ENCODE results near the gene CFAP74.
"Not testable (repeated sequence)": the region's sequence is repeated elsewhere in the genome, so short reads cannot be mapped to it uniquely, and the experiment has no call there.

CFAP74 gene

DNA sequence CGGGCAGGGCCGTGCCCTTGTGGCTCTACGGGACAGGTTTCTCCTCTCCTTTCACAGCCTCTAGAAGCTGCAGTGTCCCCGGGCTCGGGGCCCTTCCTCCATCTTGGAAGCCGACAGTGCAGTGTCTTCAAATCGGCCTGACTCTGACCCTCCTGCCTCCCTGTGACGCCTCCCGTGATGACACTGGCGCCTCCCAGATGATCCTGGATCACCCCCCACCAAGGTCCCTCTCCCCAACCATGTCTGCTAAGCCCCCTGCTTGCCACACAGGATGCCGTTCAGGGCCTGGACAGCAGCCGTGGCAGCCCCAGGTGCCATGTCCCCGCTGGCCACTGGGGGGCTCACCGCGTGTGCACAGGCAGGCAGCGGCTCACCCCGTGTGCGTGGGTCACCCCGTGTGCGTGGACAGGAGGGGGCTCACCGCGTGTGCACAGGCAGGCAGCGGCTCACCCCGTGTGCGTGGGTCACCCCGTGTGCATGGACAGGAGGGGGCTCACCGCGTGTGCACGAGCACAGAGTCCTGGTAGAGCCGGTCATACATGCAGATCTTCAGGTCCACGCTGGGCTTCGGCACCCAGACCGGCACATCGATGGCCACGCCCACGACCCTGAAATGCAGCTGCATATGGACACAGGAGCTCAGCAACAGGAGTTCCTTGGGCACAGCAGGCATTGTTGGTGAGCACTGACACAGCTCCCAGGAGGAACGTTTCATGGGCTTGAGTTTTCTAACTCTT, 59.6 kb downstream of the CFAP74 start:
- no peak for DNase-seq

DNA sequence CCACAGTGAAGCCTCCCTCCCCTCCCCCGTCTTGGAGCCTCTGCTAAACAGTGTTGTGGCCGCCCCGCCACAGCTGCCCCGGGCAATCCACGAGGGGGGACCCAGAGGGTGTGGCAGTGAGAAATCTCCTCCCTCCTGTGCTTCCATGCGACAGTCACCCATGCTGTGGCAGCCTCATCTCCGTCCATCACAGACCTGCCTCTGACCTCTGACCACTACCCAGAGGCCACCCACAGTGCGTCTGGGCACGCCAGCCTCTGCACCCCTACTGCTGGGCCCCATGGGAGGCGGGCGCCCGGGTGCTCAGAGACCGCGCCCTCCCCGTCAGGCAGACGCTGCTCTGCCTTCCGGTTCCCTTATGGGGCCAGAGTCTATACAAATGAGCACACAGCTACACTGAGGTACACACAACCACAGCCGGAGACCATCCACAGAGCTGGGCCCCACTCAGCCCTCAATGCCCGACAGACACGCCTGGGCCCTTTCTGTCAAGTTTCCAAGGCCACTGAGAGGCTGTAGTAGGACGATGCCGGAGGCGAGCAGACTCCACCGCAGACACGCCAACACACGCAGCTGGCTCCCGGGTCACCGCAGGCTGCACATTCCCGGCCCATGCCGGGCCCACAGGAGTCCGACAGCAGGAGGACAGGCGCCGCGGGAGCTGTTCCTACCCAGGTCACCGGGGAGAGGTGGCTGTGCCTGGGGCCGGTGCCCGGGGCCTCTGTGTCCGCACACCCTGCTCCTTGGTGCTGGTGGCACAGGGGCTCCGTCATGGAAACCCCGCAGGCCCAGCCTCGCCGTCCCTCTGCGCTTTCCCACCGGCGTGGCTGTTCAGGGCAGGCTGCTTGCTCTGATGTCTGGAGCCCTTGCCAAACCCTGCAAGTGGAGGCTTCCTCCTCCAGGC, 60.6 kb downstream of the CFAP74 start:
- DNase-seq = no peak

DNA sequence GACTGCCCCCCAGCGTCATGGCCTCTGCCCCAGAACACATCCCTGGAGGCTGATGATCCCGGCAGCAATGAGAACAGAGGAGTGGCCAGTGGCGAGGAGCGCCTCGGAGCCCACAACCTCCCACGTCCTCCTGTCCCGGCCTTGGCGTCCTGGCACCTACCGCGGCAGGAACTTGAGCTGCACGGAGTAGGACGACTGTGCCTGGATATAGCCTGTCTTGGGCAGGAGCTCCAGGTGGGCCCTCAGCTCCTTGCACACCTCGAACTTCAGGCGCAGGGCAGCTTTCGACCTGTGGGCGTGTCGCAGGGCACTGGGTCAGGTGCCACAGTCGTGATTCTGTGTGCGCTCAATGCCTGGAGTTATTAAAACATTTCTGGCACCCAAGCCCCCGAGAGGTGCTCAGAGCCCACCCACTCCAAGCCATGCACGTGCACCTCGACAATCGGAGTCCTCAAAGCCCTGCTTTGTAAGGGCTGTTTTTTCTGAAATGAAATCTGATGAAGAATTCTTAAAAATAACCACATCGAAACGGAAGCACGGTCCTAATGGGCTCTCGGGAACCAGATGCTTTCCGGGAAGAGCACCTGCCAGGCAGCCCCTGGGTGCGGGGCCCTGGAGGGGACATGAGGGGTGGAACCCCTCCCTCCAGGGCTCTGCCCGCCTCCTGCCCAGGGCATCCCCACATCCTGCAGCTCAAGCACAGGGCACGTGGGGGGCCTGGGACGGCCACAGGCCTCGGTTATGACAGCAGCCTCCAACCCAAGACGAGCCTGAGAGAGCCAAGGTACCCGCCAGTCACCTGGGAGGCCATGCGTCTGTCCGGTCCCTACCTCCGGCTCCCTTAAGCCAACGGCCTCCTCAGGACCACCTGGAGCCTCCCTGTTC, 61.5 kb downstream of the CFAP74 start:
- DNase-seq = no peak

DNA sequence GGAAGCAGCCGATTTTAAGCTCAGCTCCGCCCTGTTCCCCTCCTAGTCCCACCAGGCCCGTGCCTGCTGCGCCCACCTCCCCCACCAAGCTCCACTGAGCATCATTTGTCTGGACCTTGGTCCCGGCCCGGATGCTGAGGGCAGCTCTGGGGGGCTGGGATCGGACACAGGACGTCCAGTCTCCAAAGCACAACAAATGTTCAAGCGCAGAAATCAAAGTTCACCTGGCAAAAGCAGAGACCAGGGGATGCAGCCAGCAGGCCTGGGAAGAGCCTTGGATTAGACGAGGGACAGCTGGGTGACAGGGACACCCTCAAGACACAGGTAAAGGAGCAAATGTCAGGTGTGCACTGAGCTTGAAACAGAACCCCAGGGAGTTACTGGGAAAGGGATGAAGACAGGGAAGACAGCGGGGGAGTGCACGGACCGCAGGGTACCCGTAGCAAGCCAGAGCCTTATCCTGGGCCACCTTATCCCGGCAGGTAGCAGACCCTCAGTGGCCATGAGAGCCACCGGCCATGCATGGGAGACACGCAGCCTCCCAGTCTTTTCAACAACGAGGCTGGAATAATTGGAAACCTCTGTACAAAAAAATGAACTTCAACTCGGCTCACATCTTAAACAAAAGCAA, 62.3 kb downstream of the CFAP74 start:
- no peak for DNase-seq

DNA sequence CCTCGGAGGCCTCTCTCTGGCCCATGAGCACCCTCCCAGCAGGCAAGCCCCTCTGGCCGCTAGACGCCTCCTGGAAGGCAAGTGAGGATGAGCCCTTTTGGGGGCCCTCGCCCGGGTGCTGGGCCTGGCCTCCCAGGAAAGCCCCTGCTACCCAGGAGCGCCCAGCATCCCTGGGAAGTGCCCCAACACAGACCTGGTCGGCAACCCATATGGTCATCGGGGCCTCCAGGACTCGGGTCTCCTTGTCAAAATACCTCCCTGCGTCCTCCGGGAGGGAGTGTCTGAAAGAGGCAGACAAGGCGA, 63.5 kb downstream of the CFAP74 start:
- DNase-seq = no peak

DNA sequence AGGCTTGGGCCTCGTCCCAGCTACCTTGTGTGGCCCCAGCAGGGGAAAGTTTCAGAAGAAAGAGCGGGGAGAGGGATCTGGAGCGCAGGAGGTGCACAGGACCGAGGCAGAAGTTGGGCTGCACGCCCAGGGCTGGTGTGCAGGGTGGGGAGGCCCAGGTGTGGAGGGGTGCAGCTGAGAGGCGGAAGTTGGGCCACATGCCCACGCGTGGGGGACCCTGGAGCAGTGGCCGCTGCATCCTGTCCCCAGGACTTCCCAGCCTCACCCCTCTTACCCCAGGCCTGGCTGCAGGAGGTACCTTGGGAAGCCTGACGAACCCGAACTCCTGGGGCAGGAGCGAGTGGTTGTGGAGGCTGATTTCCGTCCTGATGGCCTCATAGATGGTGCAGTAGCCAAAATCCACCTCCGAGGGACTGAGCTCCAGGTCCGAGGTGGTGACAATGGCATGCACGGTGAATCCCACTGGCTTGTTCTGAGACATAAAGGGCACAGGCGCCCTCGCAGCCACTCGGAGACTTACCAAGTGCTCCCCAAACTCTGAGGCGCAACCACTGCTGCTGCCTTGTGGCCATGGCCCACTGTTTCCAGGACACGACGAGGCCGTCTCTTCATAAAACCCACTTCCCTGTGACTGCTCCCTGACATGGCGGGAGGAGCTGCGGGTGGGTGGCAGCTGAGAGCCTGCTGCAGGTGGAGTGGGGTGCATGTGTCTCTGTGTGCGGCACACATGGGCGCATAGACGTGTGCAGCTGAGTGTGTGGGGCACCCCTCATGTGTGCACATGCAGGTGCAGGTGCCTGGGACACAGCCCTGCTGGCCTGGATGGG, 64.1 kb downstream of the CFAP74 start:
- no peak for DNase-seq

DNA sequence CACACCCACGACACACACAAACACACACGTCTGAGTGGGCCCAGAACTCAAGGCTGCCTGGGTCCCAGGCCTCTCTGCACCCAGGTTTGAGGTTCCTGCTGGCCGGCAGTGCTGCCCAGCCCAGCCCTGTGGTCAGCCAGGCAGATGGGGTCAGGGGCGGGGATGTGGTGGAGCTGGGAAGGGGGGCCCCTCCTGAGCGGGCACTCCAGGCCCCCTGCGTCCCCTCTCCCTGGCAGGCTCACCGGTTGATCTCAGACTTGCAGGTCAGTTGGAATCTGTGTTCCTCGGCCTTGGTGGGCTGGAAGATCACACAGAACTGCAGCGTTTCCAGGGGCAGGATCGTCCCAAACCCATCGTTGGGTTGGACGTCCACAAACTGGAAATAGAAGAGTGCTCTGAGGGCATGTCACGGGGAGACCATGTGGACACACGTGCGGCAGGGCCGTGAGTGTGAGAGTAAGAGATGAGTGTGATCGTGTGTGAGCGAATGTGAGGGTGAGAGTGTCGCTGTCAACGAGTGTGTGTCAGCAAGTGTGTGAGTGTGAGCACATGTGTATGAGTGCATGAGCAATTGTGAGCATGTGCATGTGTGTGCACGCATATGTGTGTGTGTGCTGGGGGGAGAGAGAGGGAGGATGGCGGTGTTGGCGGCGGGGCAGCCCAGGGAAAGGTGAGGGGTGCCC, 64.8 kb downstream of the CFAP74 start:
- DNase-seq = no peak

DNA sequence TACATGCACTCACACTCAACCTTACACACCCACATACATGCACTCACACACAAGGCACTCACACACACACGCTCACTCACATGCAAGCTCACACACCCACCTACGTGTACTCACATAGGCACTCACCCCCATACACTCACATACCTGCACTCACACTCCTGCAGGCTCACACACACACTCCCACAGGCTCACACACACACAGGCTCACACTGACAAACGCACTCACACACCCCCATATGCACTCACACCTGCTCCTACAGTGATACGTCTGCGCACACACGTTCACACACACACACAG, 65.4 kb downstream of the CFAP74 start:
- DNase-seq = no peak

DNA sequence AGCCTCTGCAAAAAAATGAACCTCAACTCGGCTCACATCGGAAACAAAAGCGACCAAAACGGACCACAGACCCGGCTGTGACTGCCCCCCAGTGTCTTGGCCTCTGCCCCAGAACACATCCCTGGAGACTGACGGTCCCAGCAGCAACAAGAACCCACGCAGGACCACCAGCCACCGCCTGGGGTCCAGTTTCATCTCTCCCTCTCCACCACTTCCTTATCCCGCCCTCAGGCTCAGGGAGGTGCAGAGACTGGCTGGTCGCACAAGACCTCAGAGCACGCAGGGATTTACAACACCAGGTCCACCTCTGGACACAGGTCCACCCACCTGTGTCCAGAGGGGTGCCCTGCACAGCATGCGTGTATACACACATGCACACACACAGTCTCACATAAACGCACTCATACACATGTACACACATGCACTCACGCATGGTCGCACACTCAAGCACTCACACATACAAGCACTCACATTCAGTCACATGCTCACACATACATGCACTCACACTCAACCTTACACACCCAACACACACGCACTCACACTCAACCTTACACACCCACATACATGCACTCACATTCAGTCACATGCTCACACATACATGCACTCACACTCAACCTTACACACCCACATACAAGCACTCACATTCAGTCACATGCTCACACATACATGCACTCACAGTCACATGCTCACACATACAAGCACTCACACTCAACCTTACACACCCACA, 65.9 kb downstream of the CFAP74 start:
- no peak for DNase-seq

DNA sequence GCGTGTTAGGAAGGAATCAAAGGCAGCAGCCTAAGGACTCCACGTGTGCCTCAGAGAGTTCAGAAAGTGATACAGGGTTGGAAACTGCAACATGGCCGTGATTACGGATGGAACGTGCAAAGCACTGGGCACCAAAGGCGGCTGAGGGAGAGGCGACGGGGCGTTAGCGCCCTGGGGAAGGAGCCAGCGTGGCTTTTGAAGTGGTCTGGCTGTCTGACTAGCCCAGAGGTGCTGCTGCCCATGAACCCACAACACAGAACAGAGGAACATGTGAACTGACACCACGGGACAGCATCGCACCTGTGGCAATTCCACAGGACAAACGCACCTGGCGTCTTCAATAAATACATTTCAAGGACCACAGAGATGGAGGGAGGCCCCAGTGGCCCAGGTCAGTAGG, 66.5 kb downstream of the CFAP74 start:
- no peak for DNase-seq

DNA sequence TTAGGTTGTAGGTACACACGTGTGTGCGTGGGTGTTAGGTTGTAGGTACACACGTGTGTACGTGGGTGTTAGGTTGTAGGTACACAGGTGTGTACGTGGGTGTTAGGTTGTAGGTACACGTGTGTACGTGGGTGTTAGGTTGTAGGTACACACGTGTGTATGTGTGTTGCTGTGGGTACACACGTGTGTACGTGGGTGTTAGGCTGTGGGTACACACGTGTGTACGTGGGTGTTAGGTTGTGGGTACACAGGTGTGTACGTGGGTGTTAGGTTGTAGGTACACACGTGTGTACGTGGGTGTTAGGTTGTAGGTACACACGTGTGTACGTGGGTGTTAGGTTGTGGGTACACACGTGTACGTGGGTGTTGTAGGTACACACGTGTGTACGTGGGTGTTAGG, 68.7 kb downstream of the CFAP74 start:
- not testable (repeated sequence) for DNase-seq

DNA sequence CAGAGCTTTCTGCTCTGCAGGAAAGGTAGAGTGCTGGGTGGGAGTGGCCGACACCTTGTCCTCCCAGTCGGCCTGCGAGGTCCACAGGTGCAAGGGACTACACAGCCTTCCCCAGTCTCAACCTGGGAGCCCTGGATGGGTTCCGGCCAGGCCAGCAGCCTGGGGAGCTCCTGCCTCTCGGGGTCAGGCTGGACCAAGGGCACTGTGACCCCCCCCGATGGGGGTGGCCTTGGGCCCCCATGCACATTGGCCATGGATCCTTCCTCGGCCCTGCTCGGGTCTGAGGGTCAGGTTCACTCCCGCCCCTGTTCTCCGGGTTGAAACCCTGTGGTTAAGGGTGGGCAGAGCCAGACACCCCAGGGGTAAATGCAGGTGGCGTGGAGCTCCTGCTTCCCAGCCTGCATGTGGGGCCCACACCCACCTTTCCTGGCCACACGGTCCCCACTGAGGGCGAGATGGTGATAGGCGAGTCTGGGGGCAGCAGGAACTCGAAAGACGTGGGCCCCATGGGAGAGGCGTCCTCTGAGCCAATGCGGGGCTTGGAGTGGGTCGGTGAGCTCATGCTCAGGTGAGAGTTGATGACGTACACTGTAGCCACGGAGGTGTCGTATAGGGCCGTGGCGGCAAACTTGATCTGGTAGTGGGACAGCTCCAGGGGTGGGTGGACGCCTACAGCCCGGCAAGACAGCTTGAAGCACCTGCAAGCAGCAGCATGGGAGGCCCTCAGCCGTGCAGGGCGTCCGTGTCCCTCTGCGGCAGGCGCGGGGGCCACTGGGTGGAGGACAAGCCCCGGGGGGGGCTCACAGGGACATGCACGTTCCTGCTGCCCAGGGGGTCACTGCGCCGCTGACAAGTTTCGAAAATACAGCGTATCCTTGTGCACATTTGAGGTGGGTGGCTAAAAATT, 73.7 kb downstream of the CFAP74 start:
- no peak for DNase-seq

DNA sequence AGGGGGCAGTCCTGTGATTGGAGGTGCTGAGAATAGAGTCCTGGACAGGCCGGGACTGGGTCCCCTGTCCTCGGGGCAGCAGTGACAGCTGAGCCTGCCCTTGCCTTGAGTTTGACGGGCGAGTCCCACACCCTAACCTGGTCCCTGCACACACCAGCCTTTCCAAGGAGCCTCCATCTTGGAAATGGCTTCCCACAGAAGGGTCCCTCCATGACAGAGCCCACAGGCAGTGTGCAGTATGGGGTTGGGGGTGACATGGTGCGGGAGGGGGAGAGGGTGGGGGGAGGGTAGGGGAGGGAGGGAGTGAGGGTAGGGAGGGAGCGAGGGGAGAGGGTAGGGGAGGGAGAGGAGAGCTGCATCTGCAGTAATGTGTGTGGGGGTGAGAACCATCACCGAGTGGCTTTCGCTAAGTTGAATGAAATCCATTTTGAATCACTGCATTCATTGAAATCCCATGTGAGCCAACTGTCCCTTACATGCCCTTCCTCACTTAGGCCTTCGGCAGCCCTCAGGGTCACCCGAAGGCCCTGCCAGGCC, 74.4 kb downstream of the CFAP74 start:
- DNase-seq = no peak

DNA sequence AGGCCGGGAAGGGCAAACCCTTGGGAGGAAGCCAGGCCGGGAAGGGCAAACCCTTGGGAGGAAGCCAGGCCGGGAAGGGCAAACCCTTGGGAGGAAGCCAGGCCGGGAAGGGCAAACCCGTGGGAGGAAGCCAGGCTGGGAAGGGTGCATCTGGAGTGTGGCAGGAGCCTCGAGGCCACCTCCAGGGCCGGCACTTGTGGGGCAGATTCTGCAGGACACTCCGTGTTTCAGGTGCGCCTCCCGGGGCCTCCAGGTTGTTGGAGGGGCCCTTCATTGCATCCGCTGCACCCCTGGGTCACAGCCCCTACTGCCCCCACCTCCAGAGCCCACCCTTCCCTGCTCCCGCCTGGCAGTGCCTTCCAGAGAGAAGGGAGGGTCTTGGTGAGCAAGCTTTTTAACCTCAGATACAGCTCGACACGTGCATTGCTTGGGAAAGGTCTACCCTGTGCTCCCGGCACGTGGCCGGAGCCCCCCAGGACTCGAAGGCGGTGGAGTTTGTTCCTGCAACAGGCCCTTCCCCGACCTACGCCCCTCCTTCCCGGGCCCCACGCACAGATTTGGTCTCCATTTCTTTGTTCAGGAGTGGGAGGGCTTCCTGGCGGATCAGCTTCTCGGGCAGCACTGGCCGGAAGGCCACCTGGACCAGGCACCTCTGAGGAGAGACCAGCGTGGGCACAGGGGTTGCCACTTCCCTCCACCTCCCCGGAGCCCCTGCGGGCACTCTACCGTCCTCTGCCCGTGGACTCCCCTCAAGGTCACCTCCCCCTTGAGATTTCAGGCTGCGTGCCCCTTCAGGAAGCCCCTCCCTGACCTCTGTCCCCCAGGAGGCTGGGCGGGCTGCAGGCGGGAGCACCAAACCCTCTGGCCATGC, 75.1 kb downstream of the CFAP74 start:
- DNase-seq = no peak

DNA sequence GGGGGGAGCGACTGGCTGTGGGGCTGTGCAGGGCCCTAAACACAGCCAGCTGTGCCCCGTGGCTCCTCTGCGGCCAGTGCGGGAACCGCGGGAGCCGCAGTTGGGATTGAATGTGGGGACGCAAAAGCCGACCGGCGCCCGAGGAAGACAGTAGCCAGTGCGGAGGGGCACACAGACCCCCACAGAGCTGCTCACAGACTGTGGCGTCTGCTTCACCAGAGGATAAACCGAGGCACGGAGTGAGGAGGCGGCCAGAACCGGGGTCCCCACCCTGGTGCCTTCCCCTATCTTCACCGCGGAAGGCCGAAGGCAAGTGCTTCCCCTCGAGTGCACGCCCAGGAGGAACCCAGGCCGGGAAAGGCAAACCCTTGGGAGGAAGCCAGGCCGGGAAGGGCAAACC, 75.8 kb downstream of the CFAP74 start:
- DNase-seq = no peak

DNA sequence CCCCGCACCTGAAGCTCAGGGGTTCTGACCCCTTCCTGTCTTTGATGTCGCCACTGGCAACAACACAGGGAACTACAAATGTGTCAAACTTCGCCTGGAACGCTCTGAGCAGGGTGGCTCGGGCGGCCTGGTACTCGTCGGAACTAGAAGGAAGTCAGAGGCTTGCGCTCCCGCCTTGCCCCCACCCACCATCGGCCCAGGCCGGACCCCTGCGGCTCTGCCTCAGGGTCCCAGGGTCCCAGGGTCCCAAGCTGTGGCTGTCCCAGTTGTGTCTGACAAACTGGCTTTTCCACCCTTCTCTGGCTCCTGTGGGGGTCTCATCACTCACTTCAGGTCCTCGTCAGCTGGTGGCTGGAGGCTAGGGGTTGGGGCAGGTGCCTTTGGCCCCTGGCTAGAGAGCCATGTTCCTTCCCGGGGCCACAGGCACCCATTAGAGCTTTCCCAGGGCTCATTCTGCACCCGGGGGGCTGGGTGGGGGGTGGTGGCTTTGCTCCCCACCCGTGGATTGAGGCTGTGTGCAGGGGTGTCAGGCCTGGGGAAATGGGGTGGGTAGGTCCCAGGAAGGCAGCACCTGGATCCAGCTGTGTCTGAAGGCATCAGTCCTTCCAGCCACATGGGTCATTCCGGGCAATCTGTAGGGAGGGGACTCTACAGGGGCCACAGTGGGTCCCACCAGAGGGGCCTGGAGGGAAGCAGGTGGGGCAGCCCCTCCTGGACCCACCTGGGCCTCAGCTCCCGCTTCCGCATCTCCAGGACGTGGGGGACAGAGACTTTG, 76.5 kb downstream of the CFAP74 start:
- no peak for DNase-seq

DNA sequence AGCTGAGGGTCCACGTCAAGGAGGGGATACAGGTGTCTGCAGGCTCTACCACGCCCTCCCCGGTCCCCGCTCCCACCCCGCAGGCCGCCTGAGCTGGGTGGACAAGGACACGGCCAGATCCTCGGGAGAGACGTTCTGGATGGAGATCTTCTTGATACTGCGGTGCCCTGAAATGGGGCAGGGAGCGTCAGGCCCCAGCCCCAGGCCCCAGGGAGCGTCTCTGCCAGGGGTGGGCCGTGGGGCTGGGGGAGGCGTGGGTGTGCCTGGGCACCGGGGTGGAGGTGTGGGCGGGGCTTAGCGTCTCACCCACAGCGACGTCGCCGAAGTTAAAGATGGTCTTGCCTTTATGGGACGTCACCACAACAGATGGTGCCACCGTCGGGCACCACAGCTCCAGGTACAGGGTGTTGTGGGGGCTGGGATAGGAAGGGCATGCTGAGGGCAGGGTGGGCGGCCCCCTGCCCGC, 77.2 kb downstream of the CFAP74 start:
- no peak for DNase-seq

Measured in NCI-H187 treated with DMSO at 0.1 percent for 48 hours (cell line).